ENCODE measurements around the gene CSF3R.

DNA sequence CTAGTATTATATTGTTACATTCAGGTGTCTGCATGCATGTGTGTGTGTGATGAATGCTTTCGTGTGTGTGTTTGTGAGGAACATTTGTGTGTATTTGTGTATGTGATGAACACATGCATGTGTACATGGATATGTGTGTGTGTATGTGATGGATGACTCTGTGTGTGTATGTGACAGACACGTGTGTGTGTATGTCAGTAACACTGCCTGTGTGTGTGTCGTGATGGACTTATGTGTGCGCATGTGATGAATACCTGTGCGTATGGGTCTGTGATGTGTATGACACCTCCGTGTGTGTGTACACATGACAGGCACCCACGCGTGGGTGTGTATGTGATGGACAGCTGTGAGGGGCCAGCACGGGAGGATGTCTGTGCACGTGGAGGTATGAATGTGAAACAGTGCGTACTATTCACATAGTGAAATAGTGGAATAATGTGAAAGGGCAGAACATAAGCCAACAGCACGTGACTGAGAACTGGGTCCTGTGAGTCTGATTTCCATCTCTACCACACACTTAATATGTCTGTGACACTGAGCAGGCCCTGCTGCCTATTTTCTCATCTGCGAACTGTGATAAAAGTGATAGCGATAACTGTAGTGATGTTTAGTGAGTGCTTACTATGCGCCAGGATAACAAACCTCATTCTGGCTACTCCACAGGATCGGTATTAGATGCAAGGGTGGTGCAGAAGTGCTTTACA lies 41.8 kb upstream of the CSF3R start:
- no peak for TF ChIP-seq EZH2 (IDR thresholded peaks at IDR 0.05; ENCODE audit: borderline replicate concordance, low read length)
- TF ChIP-seq, protein P1, sequence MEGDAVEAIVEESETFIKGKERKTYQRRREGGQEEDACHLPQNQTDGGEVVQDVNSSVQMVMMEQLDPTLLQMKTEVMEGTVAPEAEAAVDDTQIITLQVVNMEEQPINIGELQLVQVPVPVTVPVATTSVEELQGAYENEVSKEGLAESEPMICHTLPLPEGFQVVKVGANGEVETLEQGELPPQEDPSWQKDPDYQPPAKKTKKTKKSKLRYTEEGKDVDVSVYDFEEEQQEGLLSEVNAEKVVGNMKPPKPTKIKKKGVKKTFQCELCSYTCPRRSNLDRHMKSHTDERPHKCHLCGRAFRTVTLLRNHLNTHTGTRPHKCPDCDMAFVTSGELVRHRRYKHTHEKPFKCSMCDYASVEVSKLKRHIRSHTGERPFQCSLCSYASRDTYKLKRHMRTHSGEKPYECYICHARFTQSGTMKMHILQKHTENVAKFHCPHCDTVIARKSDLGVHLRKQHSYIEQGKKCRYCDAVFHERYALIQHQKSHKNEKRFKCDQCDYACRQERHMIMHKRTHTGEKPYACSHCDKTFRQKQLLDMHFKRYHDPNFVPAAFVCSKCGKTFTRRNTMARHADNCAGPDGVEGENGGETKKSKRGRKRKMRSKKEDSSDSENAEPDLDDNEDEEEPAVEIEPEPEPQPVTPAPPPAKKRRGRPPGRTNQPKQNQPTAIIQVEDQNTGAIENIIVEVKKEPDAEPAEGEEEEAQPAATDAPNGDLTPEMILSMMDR (conservative IDR thresholded peaks at IDR 0.05 in 1 of 2, IDR thresholded peaks at IDR 0.05 in 1 of 2; ENCODE audit: extremely low read depth in 1 of 2, insufficient read depth in 1 of 2, low read depth in 1 of 2, low read length in 2 of 2), result no peak

Measured in mammary epithelial cell (primary cell).